IMR-90 (cell line): ENCODE results near the gene TRIM2. TPM values are rescaled to one million over a fixed set of nuclear protein-coding genes. Genes with fewer than 3 reads are reported as not detected.

ENCODE experiments used
- ATAC-seq: fragments of 200-7000 bp; cut with Tn5 transposase; 2 replicates; pipeline ENCODE4 v1.9.1; 2020; ENCODE audit warnings: low read depth, mild to moderate bottlenecking, moderate library complexity
- BruUV-seq: library from RNA; stranded (reverse); fragments of 400-500 nt; replicated peaks from 2 replicates; lab custom pipeline; 2021; lab: Mats Ljungman, UMichigan
- CTCF ChIA-PET: fragments of 300-600 bp; formaldehyde crosslinking; extraction: SDS; loops from one replicate; lab custom pipeline; 2021; ENCODE audit warnings: antibody characterized with exemption; lab: Yijun Ruan, JAX
- POLR2A ChIA-PET: fragments of 300-600 bp; sonication (Branson Sonifier 250); formaldehyde crosslinking; loops from one replicate; lab custom pipeline; 2022; ENCODE audit warnings: antibody characterized with exemption; ENCODE audit not compliant: unreplicated experiment; lab: Charles Lee
- DNase-seq: peaks from one replicate; pipeline ENCODE4 v3.0.0; 2013
- H2AFZ ChIP-seq: replicated peaks from 2 replicates; pipeline ENCODE3; 2013; ENCODE audit warnings: low read length, mild to moderate bottlenecking; ENCODE audit not compliant: poor library complexity
- H2AK5ac ChIP-seq: 2 replicates; pipeline ENCODE4 v1.6.1; 2013; ENCODE audit warnings: low read depth, low read length, inconsistent platforms
- H2AK9ac ChIP-seq: replicated peaks from 2 replicates; pipeline ENCODE3; 2013; ENCODE audit warnings: mild to moderate bottlenecking, low read depth, low read length, moderate library complexity; ENCODE audit not compliant: poor library complexity
- H2BK120ac ChIP-seq: 2 replicates; pipeline ENCODE4 v1.6.1; 2013; ENCODE audit warnings: low read depth, low read length, inconsistent platforms
- H2BK15ac ChIP-seq: 3 replicates; pipeline ENCODE4 v1.6.1; 2013; ENCODE audit warnings: low read depth, low read length, inconsistent platforms
- H2BK20ac ChIP-seq: 2 replicates; pipeline ENCODE4 v1.6.1; 2013; ENCODE audit warnings: low read depth, mild to moderate bottlenecking, inconsistent platforms, low read length, moderate library complexity
- H2BK5ac ChIP-seq: 2 replicates; pipeline ENCODE4 v1.6.1; 2013; ENCODE audit warnings: mild to moderate bottlenecking, low read depth, low read length, inconsistent platforms; ENCODE audit not compliant: poor library complexity, severe bottlenecking
- H3K14ac ChIP-seq: replicated peaks from 2 replicates; pipeline ENCODE4 v1.6.1; 2013; ENCODE audit warnings: low read depth, low read length, inconsistent platforms
- H3K18ac ChIP-seq: 2 replicates; pipeline ENCODE4 v1.6.1; 2013; ENCODE audit warnings: low read depth, low read length, control low read depth
- H3K23ac ChIP-seq: 2 replicates; pipeline ENCODE4 v1.6.1; 2013; ENCODE audit warnings: low read depth, low read length, inconsistent platforms
- H3K27ac ChIP-seq: 2 replicates; pipeline ENCODE4 v1.5.1; 2013; ENCODE audit warnings: mild to moderate bottlenecking, control low read depth, low read length; ENCODE audit not compliant: insufficient read depth
- H3K27me3 ChIP-seq: 2 replicates; pipeline ENCODE4 v1.6.1; 2013; ENCODE audit warnings: low read length; ENCODE audit not compliant: control insufficient read depth, insufficient read depth
- H3K36me3 ChIP-seq: 2 replicates; pipeline ENCODE4 v1.6.1; 2013; ENCODE audit warnings: low read length, mixed read lengths; ENCODE audit not compliant: control insufficient read depth, insufficient read depth
- H3K4ac ChIP-seq: 2 replicates; pipeline ENCODE4 v1.6.1; 2013; ENCODE audit warnings: low read depth, low read length, inconsistent platforms
- H3K4me1 ChIP-seq: 2 replicates; pipeline ENCODE4 v1.6.1; 2013; ENCODE audit warnings: low read length, mixed read lengths; ENCODE audit not compliant: control insufficient read depth, insufficient read depth
- H3K4me2 ChIP-seq: 2 replicates; pipeline ENCODE4 v1.6.1; 2013; ENCODE audit warnings: low read depth, mild to moderate bottlenecking, control low read depth, low read length, moderate library complexity
- H3K4me3 ChIP-seq: 2 replicates; pipeline ENCODE4 v1.5.1; 2013; ENCODE audit warnings: low read depth, mild to moderate bottlenecking, control low read depth, low read length, moderate library complexity; ENCODE audit not compliant: insufficient read depth
- H3K56ac ChIP-seq: 2 replicates; pipeline ENCODE4 v1.6.1; 2013; ENCODE audit warnings: low read length, inconsistent platforms; ENCODE audit not compliant: insufficient read depth; ENCODE audit errors: extremely low read depth
- H3K79me1 ChIP-seq, 2 experiments: 2 replicates each; pipeline ENCODE4 v1.6.1; 2013; ENCODE audit warnings: low read length in 2 of 2, inconsistent platforms in 1 of 2, low read depth in 1 of 2
- H3K9ac ChIP-seq: 2 replicates; pipeline ENCODE4 v1.6.1; 2013; ENCODE audit warnings: low read depth, low read length, control low read depth
- H3K9me1 ChIP-seq: 2 replicates; pipeline ENCODE4 v1.6.1; 2013; ENCODE audit warnings: low read length, inconsistent platforms; ENCODE audit not compliant: insufficient read depth
- H3K9me3 ChIP-seq: 2 replicates; pipeline ENCODE4 v1.6.1; 2013; ENCODE audit warnings: low read length; ENCODE audit not compliant: control insufficient read depth, insufficient read depth
- H4K20me1 ChIP-seq: 2 replicates; pipeline ENCODE4 v1.6.1; 2013; ENCODE audit warnings: low read length, inconsistent platforms; ENCODE audit not compliant: insufficient read depth
- H4K5ac ChIP-seq: 2 replicates; pipeline ENCODE4 v1.6.1; 2013; ENCODE audit warnings: mild to moderate bottlenecking, low read depth, low read length, control low read depth
- H4K8ac ChIP-seq, 2 experiments: 2 replicates each; pipeline ENCODE4 v1.6.1; 2013; ENCODE audit warnings: low read depth in 2 of 2, low read length in 2 of 2, control low read depth in 1 of 2, inconsistent platforms in 1 of 2
- H4K91ac ChIP-seq: 2 replicates; pipeline ENCODE4 v1.6.1; 2013; ENCODE audit warnings: low read depth, low read length, inconsistent platforms; ENCODE audit not compliant: insufficient read depth
- BHLHE40 ChIP-seq: fragments of 150-350 bp; IDR thresholded peaks from 2 replicates; pipeline ENCODE4 v1.6.1; 2016; ENCODE audit warnings: mild to moderate bottlenecking, low read depth, low read length
- CEBPB ChIP-seq: IDR thresholded peaks from 2 replicates; pipeline ENCODE4 v1.6.1; 2012; ENCODE audit warnings: low read depth, low read length, improper control_type of control experiment
- CHD1 ChIP-seq: IDR thresholded peaks from 2 replicates; pipeline ENCODE4 v1.6.1; 2012; ENCODE audit warnings: low read depth, low read length, improper control_type of control experiment
- ELK1 ChIP-seq: fragments of 150-350 bp; IDR thresholded peaks from 2 replicates; pipeline ENCODE4 v1.6.1; 2016; ENCODE audit warnings: low read depth, mild to moderate bottlenecking, low read length, moderate library complexity, borderline replicate concordance
- FOS ChIP-seq: fragments of 150-350 bp; IDR thresholded peaks from 2 replicates; pipeline ENCODE4 v1.6.1; 2016; ENCODE audit warnings: low read depth, low read length
- MAFK ChIP-seq: IDR thresholded peaks from 2 replicates; pipeline ENCODE4 v1.6.1; 2012; ENCODE audit warnings: low read depth, low read length, improper control_type of control experiment
- MXI1 ChIP-seq: IDR thresholded peaks from 2 replicates; pipeline ENCODE4 v1.6.1; 2012; ENCODE audit warnings: low read depth, mild to moderate bottlenecking, low read length, moderate library complexity, borderline replicate concordance
- RAD21 ChIP-seq: IDR thresholded peaks from 2 replicates; pipeline ENCODE4 v1.6.1; 2012; ENCODE audit warnings: low read length, improper control_type of control experiment
- RCOR1 ChIP-seq: IDR thresholded peaks from 2 replicates; pipeline ENCODE4 v1.6.1; 2012; ENCODE audit warnings: mild to moderate bottlenecking, low read length, improper control_type of control experiment; ENCODE audit not compliant: insufficient replicate concordance
- RFX5 ChIP-seq: IDR thresholded peaks from 2 replicates; pipeline ENCODE4 v1.8.0; 2012; ENCODE audit warnings: low read depth, mild to moderate bottlenecking, low read length, moderate library complexity
- SMC3 ChIP-seq: fragments of 150-350 bp; IDR thresholded peaks from 2 replicates; pipeline ENCODE4 v1.6.1; 2016; ENCODE audit warnings: low read depth, mild to moderate bottlenecking, antibody characterized with exemption, low read length, moderate library complexity
- dilution Hi-C: fragments of 300-500 bp; cut with HindIII; formaldehyde crosslinking; loops from one replicate; pipeline ENCODE4 v1.14.3; 2018; ENCODE audit warnings: low sequenced_read_pairs; ENCODE audit not compliant: unreplicated experiment
- in situ Hi-C: fragments of 300-500 bp; cut with MboI; formaldehyde crosslinking; loops from 3 replicates; pipeline ENCODE4 v1.14.3; 2019; ENCODE audit warnings: low sequenced_read_pairs, inconsistent platforms, mixed read lengths
- intact Hi-C: fragments of 100-400 bp; cut with micrococcal nuclease; formaldehyde crosslinking; loops from 2 replicates; pipeline ENCODE4 v1.10.0; 2022
- polyA plus RNA-seq, 3 experiments: library from polyadenylated mRNA; depleted of rRNA; stranded (reverse); fragments of >200 nt; gene quantifications; 2 replicates each; pipeline ENCODE4 v1.2.3, GENCODE V29; 2012; ENCODE audit warnings: low replicate concordance in 1 of 3
- total RNA-seq: library from RNA; depleted of rRNA; stranded (reverse); fragments of >200 nt; gene quantifications from 2 replicates; pipeline ENCODE4 v1.2.3, GENCODE V29; 2012
- TF ChIP-seq, protein P1 (sequence below): fragments of 150-350 bp; IDR thresholded peaks from 2 replicates; pipeline ENCODE4 v1.6.1; 2017; ENCODE audit warnings: mild to moderate bottlenecking, antibody characterized with exemption, low read length, low read depth
- TF ChIP-seq, protein P2 (sequence below): conservative IDR thresholded peaks from 2 replicates; pipeline ENCODE4 v1.5.1; 2012; ENCODE audit warnings: mild to moderate bottlenecking, low read depth, low read length, improper control_type of control experiment

TRIM2 gene
- total and polyA plus RNA-seq, 2 of the 4 experiments (the other 2 are of a cell fraction): 16.0 to 64.2 TPM

- H3K23ac ChIP-seq: no peak overlapping the region
- DNase-seq (no peak), ATAC-seq (0 out of 2 replicates have a peak, but pooled peaks have one; percentile 42)
- no peaks in the 10 kb centered on the region for H3K9me1 ChIP-seq
- no peak overlapping the region for H4K5ac ChIP-seq
- H3K4me1 ChIP-seq: no peaks in the 10 kb centered on the region
- no peak overlapping the region for H3K4me2 ChIP-seq
- no peaks in the 10 kb centered on the region for H3K79me1 ChIP-seq
- ChIA-PET POLR2A (no interaction called here), CTCF (interaction anchor here (1.0 kb wide), 1 partner anchor 8 kb away, joined by 4 read pairs; no protein-coding TSS in a partner anchor)
- H3K14ac ChIP-seq: no peak overlapping the region
- dilution Hi-C loops: no loop called here
- no peak overlapping the region for H3K27ac ChIP-seq
- H2AK9ac ChIP-seq: no peak overlapping the region
- H3K4me3 ChIP-seq: no peak overlapping the region
- H2BK15ac ChIP-seq: no peak overlapping the region
- no peak overlapping the region for H2AK5ac ChIP-seq
- no peaks in the 10 kb centered on the region for H4K20me1 ChIP-seq
- H3K9me3 ChIP-seq: no peaks in the 10 kb centered on the region
- no peak overlapping the region for H2BK120ac ChIP-seq
- H3K27me3 ChIP-seq: no peaks in the 10 kb centered on the region
- H3K56ac ChIP-seq: no peak overlapping the region
- in situ Hi-C loops: no loop called here
- no peak overlapping the region for H2BK5ac ChIP-seq
- H3K36me3 ChIP-seq: no peaks in the 10 kb centered on the region
- no peak overlapping the region for H3K18ac ChIP-seq
- H2BK20ac ChIP-seq: no peak overlapping the region
- TF ChIP-seq ELK1 (no peak), FOS (no peak), MAFK (no peak), BHLHE40 (no peak), SMC3 (no peak), MXI1 (no peak), RAD21 (no peak), RFX5 (no peak), CEBPB (no peak), CHD1 (no peak), RCOR1 (no peak)
- TF ChIP-seq, protein P1, sequence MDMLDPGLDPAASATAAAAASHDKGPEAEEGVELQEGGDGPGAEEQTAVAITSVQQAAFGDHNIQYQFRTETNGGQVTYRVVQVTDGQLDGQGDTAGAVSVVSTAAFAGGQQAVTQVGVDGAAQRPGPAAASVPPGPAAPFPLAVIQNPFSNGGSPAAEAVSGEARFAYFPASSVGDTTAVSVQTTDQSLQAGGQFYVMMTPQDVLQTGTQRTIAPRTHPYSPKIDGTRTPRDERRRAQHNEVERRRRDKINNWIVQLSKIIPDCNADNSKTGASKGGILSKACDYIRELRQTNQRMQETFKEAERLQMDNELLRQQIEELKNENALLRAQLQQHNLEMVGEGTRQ: no peak
- TF ChIP-seq, protein P2, sequence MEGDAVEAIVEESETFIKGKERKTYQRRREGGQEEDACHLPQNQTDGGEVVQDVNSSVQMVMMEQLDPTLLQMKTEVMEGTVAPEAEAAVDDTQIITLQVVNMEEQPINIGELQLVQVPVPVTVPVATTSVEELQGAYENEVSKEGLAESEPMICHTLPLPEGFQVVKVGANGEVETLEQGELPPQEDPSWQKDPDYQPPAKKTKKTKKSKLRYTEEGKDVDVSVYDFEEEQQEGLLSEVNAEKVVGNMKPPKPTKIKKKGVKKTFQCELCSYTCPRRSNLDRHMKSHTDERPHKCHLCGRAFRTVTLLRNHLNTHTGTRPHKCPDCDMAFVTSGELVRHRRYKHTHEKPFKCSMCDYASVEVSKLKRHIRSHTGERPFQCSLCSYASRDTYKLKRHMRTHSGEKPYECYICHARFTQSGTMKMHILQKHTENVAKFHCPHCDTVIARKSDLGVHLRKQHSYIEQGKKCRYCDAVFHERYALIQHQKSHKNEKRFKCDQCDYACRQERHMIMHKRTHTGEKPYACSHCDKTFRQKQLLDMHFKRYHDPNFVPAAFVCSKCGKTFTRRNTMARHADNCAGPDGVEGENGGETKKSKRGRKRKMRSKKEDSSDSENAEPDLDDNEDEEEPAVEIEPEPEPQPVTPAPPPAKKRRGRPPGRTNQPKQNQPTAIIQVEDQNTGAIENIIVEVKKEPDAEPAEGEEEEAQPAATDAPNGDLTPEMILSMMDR: no peak
- H4K8ac ChIP-seq: no peak overlapping the region
- no peak overlapping the region for H4K91ac ChIP-seq
- no peak overlapping the region for H2AFZ ChIP-seq
- no peak overlapping the region for H3K4ac ChIP-seq
- no peak overlapping the region for H3K9ac ChIP-seq
- no TSS peak for BruUV-seq
- intact Hi-C loops: no loop called here
Measured at GRCh38 chr4:153215921-153216320, 11.7 kb downstream of the TRIM2 start.
